Smooth muscle cell (in vitro differentiated cells): Measurements from ENCODE around the gene TRAPPC11. TPM values are rescaled to one million over a fixed set of nuclear protein-coding genes. Genes with fewer than 3 reads are reported as not detected.

Experiments
- DNase-seq: peaks from one replicate; lab custom pipeline; 2025; ENCODE audit not compliant: unreplicated experiment; lab: John Stamatoyannopoulos, UW
- H2AFZ ChIP-seq: fragments of 200-600 bp; sonication (generic); 2 replicates; pipeline ENCODE4 v1.6.0; 2016; ENCODE audit warnings: antibody characterized with exemption, low read depth, mild to moderate bottlenecking
- H3F3A ChIP-seq: fragments of 200-600 bp; sonication (generic); 2 replicates; pipeline ENCODE4 v1.6.0; 2017; ENCODE audit warnings: antibody characterized with exemption, low read depth
- H3K27ac ChIP-seq: fragments of 200-600 bp; sonication (generic); 2 replicates; pipeline ENCODE4 v1.5.1; 2016; ENCODE audit warnings: low read depth, mild to moderate bottlenecking
- H3K27me3 ChIP-seq: fragments of 200-600 bp; sonication (generic); 2 replicates; pipeline ENCODE4 v1.6.1; 2016; ENCODE audit warnings: low read depth, mild to moderate bottlenecking
- H3K36me3 ChIP-seq: fragments of 200-600 bp; sonication (generic); 2 replicates; pipeline ENCODE4 v1.5.1; 2016; ENCODE audit warnings: low read depth
- H3K4me1 ChIP-seq: fragments of 200-600 bp; sonication (generic); 2 replicates; pipeline ENCODE4 v1.5.1; 2016; ENCODE audit warnings: low read depth
- H3K4me2 ChIP-seq: fragments of 200-600 bp; sonication (generic); 2 replicates; pipeline ENCODE4 v1.6.0; 2016; ENCODE audit warnings: mild to moderate bottlenecking
- H3K4me3 ChIP-seq: fragments of 200-600 bp; sonication (generic); 2 replicates; pipeline ENCODE4 v1.5.1; 2016; ENCODE audit warnings: mild to moderate bottlenecking
- H3K79me2 ChIP-seq: fragments of 200-600 bp; sonication (generic); 2 replicates; pipeline ENCODE4 v1.6.0; 2016; ENCODE audit warnings: low read depth, mild to moderate bottlenecking
- H3K9ac ChIP-seq: fragments of 200-600 bp; sonication (generic); 2 replicates; pipeline ENCODE4 v1.6.0; 2016; ENCODE audit warnings: low read depth
- H3K9me3 ChIP-seq: fragments of 200-600 bp; sonication (generic); replicated peaks from 2 replicates; pipeline ENCODE4 v1.5.1; 2016; ENCODE audit warnings: low read depth
- H4K20me1 ChIP-seq: fragments of 200-600 bp; sonication (generic); 2 replicates; pipeline ENCODE4 v1.6.0; 2016; ENCODE audit warnings: low read depth
- WGBS: methylation state at CpG from one replicate; pipeline ENCODE4 v1.1.7; 2016; ENCODE audit warnings: low lambda C conversion rate; 5-methylcytosine and 5-hydroxymethylcytosine counted together
- polyA plus RNA-seq: library from polyadenylated mRNA; unstranded; fragments of >200 nt; fragmentation: Nextera tagmentation; extraction: Ambion mirVana; gene quantifications from 2 replicates; pipeline ENCODE4 v1.2.1, GENCODE V29; 2016
- total RNA-seq: library from RNA; depleted of rRNA; stranded (reverse); fragments of >200 nt; gene quantifications from 2 replicates; pipeline ENCODE4 v1.2.3, GENCODE V29; 2014
- TF ChIP-seq, protein P1 (sequence below): fragments of 200-600 bp; sonication (generic); IDR thresholded peaks from 2 replicates; pipeline ENCODE4 v1.5.1; 2017; ENCODE audit warnings: borderline replicate concordance, mild to moderate bottlenecking, antibody characterized with exemption; ENCODE audit not compliant: insufficient read depth, poor library complexity, severe bottlenecking

Gene TRAPPC11
- total and polyA plus RNA-seq, 2 experiments from 2014 or later: 12.4 to 41.0 TPM

DNA sequence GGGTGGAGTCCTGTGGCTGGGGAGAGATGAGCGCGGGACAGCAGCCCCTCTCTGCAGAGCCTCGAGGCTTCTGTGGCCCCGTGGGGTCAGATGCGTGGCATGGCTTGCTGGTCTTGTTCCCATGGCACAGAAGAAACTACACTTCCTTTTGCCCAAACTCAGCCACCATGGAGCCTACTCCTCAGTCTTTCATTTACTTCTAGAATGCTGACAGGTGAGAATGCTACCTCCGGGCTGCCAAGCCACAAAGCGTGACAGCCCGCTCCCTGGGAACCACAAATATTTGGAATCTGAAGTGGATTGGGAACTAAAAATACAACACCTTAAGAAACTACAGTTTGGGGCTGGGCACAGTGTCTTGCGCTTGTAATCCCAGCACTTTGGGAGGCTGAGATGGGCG, 98.0 kb downstream of the TRAPPC11 start:
- no peak overlapping the region for H3K4me2 ChIP-seq
- H3K27me3 ChIP-seq: no peaks in the 10 kb centered on the region
- no peak overlapping the region for H2AFZ ChIP-seq
- WGBS: 84% methylated on average over 10 of the region's 10 CpGs
- no peaks in the 10 kb centered on the region for H3K79me2 ChIP-seq
- H3K27ac ChIP-seq: no peak overlapping the region
- H3K4me1 ChIP-seq: no peaks in the 10 kb centered on the region
- H3K36me3 ChIP-seq: no peaks in the 10 kb centered on the region
- no peaks in the 10 kb centered on the region for H3K9me3 ChIP-seq
- DNase-seq: no peak
- H3K4me3 ChIP-seq: no peak overlapping the region
- H3F3A ChIP-seq: no peaks in the 10 kb centered on the region
- TF ChIP-seq, protein P1, sequence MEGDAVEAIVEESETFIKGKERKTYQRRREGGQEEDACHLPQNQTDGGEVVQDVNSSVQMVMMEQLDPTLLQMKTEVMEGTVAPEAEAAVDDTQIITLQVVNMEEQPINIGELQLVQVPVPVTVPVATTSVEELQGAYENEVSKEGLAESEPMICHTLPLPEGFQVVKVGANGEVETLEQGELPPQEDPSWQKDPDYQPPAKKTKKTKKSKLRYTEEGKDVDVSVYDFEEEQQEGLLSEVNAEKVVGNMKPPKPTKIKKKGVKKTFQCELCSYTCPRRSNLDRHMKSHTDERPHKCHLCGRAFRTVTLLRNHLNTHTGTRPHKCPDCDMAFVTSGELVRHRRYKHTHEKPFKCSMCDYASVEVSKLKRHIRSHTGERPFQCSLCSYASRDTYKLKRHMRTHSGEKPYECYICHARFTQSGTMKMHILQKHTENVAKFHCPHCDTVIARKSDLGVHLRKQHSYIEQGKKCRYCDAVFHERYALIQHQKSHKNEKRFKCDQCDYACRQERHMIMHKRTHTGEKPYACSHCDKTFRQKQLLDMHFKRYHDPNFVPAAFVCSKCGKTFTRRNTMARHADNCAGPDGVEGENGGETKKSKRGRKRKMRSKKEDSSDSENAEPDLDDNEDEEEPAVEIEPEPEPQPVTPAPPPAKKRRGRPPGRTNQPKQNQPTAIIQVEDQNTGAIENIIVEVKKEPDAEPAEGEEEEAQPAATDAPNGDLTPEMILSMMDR: no peak
- no peaks in the 10 kb centered on the region for H4K20me1 ChIP-seq
- H3K9ac ChIP-seq: no peak overlapping the region

DNA sequence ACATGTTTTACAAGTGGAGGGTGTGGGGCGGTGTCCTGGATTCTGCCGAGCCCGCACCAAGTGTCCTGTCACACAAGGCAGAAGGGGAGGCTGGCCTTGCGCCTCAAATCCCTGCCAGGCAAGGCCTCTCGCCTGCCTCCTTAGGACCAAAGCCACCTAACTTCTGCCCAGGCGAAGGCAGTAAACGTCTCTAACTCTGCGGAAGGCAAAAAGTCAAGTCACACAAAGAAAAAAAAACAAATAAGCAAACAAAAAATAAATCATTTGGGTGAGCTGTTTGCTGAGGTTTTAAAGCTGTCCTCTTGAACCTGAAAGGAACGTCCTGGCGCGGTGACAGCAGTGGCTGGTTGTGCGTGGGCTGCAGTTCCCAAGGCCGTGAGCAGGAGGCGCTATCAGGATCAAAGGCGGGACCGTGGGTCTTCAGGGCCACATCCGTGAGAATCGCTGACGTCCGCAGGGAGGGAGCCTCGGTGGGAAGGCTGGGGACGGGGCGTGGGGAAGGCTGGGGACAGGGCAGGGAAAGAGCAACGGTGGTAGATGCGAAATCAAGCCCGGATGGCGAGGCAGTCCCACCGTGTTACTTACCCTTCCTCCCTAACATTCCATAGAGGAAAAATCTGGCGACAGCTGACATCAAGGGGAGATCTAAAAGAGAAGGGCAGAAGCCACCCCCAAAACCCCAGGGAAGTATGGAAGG, 99.1 kb downstream of the TRAPPC11 start:
- Histone ChIP-seq H3K27ac (no peak overlapping the region), H3F3A (no peaks in the 10 kb centered on the region), H4K20me1 (no peaks in the 10 kb centered on the region), H3K4me3 (no peak overlapping the region), H3K4me1 (no peaks in the 10 kb centered on the region), H3K9me3 (no peaks in the 10 kb centered on the region), H3K9ac (no peak overlapping the region), H2AFZ (peak overlapping the region; percentile 62), H3K27me3 (no peaks in the 10 kb centered on the region), H3K4me2 (no peak overlapping the region), H3K36me3 (no peaks in the 10 kb centered on the region), H3K79me2 (no peaks in the 10 kb centered on the region)
- 47% methylated on average over 23 of the region's 29 CpGs for WGBS
- TF ChIP-seq, protein P1: peak; percentile 42
- no peak for DNase-seq

DNA sequence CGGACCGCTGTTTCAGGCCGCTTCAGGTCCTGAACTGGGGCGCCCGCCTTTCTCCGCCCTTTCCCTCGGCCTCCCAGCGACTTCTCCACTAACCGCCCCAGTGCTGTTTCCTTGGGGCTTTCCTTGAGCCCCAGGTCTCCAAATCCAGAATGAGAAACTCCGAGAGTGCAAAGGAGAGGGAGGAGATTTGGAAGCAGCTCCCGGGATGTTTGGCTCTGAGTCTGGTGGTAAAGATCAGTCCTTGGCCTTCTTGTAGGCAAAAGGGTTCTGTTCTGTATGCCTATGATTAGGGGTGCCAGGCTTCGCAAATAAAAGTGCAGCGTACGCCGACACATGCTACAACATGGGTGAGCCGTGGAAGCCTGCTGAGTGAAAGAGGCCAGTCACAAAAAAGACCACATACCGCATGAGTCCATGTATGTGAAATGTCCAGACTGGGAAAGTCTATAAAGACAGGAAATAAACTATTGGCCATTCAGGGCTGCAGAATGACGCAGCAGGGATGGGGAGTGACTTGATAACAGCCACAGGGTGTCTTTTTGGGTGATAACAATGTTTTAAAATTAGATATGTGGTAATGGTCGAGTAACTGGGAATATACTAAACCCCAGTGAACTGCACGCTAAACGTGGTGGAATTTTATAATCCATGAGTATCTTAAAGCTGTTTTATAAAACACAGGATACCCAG, 99.8 kb downstream of the TRAPPC11 start:
- H4K20me1 ChIP-seq: no peaks in the 10 kb centered on the region
- TF ChIP-seq, protein P1: no peak
- H3K4me1 ChIP-seq: no peaks in the 10 kb centered on the region
- no peaks in the 10 kb centered on the region for H3K9me3 ChIP-seq
- H3F3A ChIP-seq: no peaks in the 10 kb centered on the region
- H3K4me3 ChIP-seq: no peak overlapping the region
- no peak overlapping the region for H3K9ac ChIP-seq
- H3K27ac ChIP-seq: no peak overlapping the region
- no peaks in the 10 kb centered on the region for H3K36me3 ChIP-seq
- 76% methylated on average over 21 of the region's 21 CpGs for WGBS
- H3K27me3 ChIP-seq: no peaks in the 10 kb centered on the region
- H2AFZ ChIP-seq: peak overlapping the region; percentile 62
- no peaks in the 10 kb centered on the region for H3K79me2 ChIP-seq
- H3K4me2 ChIP-seq: no peak overlapping the region
- no peak for DNase-seq
